Endothelial cell (in vitro differentiated cells): ENCODE results near the gene HHIPL2. TPM values are rescaled to one million over a fixed set of nuclear protein-coding genes. Genes with fewer than 3 reads are reported as not detected.

ENCODE experiments used
- DNase-seq: peaks from one replicate; pipeline ENCODE4 v3.0.0; 2021; ENCODE audit warnings: low spot score
- H3K27ac Mint-ChIP-seq: one replicate; pipeline ENCODE4 v1.8.0; 2021; ENCODE audit warnings: mixed read lengths, inconsistent platforms; ENCODE audit not compliant: unreplicated experiment
- H3K27me3 Mint-ChIP-seq: one replicate; pipeline ENCODE4 v1.8.0; 2021; ENCODE audit warnings: mild to moderate bottlenecking, moderate library complexity, mixed read lengths, inconsistent platforms; ENCODE audit not compliant: unreplicated experiment
- H3K36me3 Mint-ChIP-seq: one replicate; pipeline ENCODE4 v1.8.0; 2021; ENCODE audit warnings: mild to moderate bottlenecking, low read depth, mixed read lengths, inconsistent platforms; ENCODE audit not compliant: unreplicated experiment
- H3K4me1 Mint-ChIP-seq: one replicate; pipeline ENCODE4 v1.8.0; 2021; ENCODE audit warnings: mild to moderate bottlenecking, mixed read lengths, inconsistent platforms; ENCODE audit not compliant: unreplicated experiment
- H3K4me3 Mint-ChIP-seq: one replicate; pipeline ENCODE4 v1.8.0; 2021; ENCODE audit warnings: mild to moderate bottlenecking, mixed read lengths, inconsistent platforms; ENCODE audit not compliant: unreplicated experiment
- H3K9me3 Mint-ChIP-seq: one replicate; pipeline ENCODE4 v1.8.0; 2021; ENCODE audit warnings: mixed read lengths, inconsistent platforms; ENCODE audit not compliant: unreplicated experiment
- CTCF ChIP-seq: fragments of 200-600 bp; sonication (generic); IDR thresholded peaks from one replicate; pipeline ENCODE4 v1.5.0; 2021; ENCODE audit warnings: antibody characterized with exemption; ENCODE audit not compliant: unreplicated experiment
- total RNA-seq: library from RNA; stranded (reverse); fragmentation: NEBNext Ultra II Directional; extraction: Animal tissue kit (Norgen Biotek cat#: 25700); gene quantifications from one replicate; pipeline ENCODE4 v1.2.1, GENCODE V29; 2021; ENCODE audit not compliant: unreplicated experiment

The HHIPL2 gene
- total RNA-seq, 1 donor from 2014 or later: 0.62 TPM

- Mint-ChIP-seq H3K27ac (no peak overlapping the region), H3K4me1 (no peaks in the 10 kb centered on the region), H3K27me3 (peaks cover 3% of the 10 kb centered on the region), H3K4me3 (no peak overlapping the region), H3K9me3 (no peaks in the 10 kb centered on the region), H3K36me3 (peaks cover 3% of the 10 kb centered on the region)
- DNase-seq: no peak
- no peak for TF ChIP-seq CTCF
Measured at GRCh38 chr1:222530852-222531251, 17.1 kb downstream of the HHIPL2 start.

- H3K9me3 Mint-ChIP-seq: no peaks in the 10 kb centered on the region
- H3K4me1 Mint-ChIP-seq: no peaks in the 10 kb centered on the region
- H3K4me3 Mint-ChIP-seq: no peak overlapping the region
- no peak overlapping the region for H3K27ac Mint-ChIP-seq
- TF ChIP-seq CTCF: no peak
- DNase-seq: no peak
- H3K36me3 Mint-ChIP-seq: peaks cover 3% of the 10 kb centered on the region
- peaks cover 3% of the 10 kb centered on the region for H3K27me3 Mint-ChIP-seq
Measured at GRCh38 chr1:222529916-222530315, 18.0 kb downstream of the HHIPL2 start.

DNA sequence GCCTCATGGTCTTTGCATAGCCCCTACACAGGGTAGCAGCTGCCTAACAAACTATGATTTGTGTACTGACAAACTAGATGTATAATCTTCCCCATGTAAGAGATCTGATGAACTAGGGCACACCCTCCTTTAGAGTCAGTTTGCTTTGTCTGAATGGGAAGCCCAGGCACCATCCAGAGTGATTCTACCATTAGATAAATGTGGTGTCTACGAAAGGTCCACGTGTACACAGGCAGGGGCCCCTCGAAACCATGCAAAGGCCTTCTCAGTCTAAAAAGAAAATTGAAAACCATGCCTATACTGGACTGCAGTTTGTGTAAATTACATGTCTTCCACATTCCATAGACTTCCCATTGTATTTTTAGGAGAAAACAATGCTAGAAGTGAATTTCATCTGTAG lies 18.7 kb downstream of the HHIPL2 start:
- Mint-ChIP-seq H3K27ac (no peak overlapping the region), H3K36me3 (peaks cover 2% of the 10 kb centered on the region), H3K9me3 (no peaks in the 10 kb centered on the region), H3K4me3 (no peak overlapping the region), H3K4me1 (no peaks in the 10 kb centered on the region), H3K27me3 (peaks cover 3% of the 10 kb centered on the region)
- TF ChIP-seq CTCF: no peak
- DNase-seq: no peak

GRCh38 chr1:222525951-222526350 lies 22.0 kb downstream of the HHIPL2 start:
- no peak overlapping the region for H3K27ac Mint-ChIP-seq
- H3K4me1 Mint-ChIP-seq: peaks cover 3% of the 10 kb centered on the region
- DNase-seq: no peak

GRCh38 chr1:222523852-222524251 lies 24.1 kb downstream of the HHIPL2 start:
- no peaks in the 10 kb centered on the region for H3K9me3 Mint-ChIP-seq
- no peak for TF ChIP-seq CTCF
- H3K27ac Mint-ChIP-seq: no peak overlapping the region
- H3K4me3 Mint-ChIP-seq: no peak overlapping the region
- no peaks in the 10 kb centered on the region for H3K36me3 Mint-ChIP-seq
- peaks cover 3% of the 10 kb centered on the region for H3K27me3 Mint-ChIP-seq
- no peak for DNase-seq
- peaks cover 3% of the 10 kb centered on the region for H3K4me1 Mint-ChIP-seq

More at GRCh38 chr1:222525951-222526350, 22.0 kb downstream of the HHIPL2 start:
- no peaks in the 10 kb centered on the region for H3K36me3 Mint-ChIP-seq
- peaks cover 3% of the 10 kb centered on the region for H3K27me3 Mint-ChIP-seq
- H3K4me3 Mint-ChIP-seq: no peak overlapping the region
- H3K9me3 Mint-ChIP-seq: no peaks in the 10 kb centered on the region
- no peak for TF ChIP-seq CTCF
